Stimulated activated CD8-positive, alpha-beta memory T cell treated with anti-CD3 and anti-CD28 coated beads, Interleukin-15, amount 100 ng/mL, for 1 hour (primary cell): ENCODE results near the gene LRIG1.

Experiments
- DNase-seq: peaks from one replicate; pipeline ENCODE4 v3.0.0-alpha.2; 2020; ENCODE audit warnings: low read depth

Gene LRIG1

DNA sequence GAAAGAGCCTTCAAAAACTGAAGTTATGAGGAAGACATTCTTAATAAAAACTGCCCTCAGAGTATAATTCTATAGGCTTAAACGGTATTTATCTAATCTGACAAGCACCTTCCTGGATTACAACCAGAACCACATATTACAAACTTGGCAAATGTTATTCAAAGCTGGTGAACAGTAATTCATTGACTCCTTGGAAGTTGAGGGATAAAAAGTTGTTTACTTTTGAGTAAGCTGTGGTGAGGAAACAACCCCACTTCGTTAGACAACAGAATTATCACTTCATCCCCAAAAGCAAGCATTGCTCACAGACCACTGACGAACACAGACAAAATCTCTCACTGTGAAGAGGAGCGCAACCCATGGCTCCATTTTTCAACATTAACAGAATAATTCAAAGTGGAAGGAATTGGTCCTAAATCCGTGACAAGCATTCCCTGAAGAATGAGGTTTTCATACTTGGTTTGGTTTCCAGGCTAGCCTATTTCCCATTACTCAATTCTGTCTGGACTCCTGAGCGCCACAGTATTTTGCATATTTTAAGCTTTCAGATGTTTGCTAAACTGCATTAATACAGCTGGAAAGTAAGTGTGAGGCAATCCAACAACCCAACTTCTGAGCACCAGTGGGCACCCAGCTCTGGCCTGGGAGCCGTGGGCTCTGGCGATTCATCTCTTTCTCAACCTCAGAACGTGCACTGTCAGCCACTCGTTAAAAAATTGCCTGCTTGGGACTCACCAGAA is 32.7 kb downstream of the LRIG1 start:
- DNase-seq, result no peak

GRCh38 chr3:66466606-66467270 is 34.1 kb downstream of the LRIG1 start:
- DNase-seq, result no peak

- DNase-seq, result no peak
Observed at GRCh38 chr3:66465587-66465986, 35.2 kb downstream of the LRIG1 start.

DNA sequence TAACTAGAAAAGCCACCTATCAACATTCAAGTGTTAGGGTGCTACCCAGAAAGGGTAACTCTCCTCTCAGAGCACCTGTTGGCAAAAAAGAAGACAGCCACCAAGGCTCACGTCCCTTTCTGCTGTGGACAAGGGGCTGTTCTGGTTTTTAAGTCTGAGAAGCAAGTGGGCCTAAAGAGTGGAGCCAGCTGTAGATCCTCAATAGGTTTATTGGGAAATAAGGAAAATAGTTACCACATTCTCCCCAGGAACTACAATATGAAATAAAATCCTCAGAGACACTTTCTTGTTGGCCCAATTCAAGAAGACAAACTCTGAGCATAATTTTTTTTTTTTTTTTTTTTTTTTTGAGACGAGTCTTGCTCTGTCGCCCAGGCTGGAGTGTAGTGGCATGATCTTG is 35.8 kb downstream of the LRIG1 start:
- no peak for DNase-seq

- no peak for DNase-seq
Observed at GRCh38 chr3:66464512-66464894, 36.3 kb downstream of the LRIG1 start.

DNA sequence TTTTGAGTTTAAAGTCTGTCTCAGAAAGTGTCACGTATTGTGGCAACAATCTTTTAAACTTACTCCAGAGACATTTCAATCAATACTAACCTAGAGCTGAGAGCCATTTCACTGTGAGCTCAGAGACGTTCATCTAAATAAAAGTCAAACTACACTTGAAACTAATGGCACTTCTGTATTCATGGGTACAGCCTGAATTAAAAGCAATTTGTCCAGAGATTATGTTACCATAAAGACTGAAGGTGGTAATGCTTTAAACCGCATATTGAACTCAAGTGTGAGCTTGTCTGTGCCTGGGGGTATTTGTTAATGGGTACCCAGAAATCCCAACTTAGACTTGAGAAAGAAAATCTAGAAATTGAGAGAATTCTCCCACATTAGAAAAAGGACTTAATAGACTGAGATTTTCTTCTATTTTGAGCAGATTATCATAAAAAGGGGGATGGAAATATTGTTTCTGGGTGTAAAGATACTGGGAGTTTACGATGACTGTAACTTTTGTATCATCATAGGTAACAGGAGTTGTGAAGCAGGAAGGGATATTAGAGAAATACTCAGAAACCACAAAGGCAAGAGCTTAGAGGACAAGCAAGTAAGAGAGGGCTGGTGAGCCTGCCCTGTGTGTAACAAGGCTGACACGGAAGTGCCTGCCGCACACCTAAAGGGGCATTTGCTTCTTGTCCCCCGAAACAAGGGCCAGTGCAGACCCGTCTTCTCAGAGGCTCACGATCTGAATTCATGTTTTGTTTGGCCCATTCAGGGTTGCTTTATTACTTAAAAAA is 36.9 kb downstream of the LRIG1 start:
- DNase-seq, result no peak

DNA sequence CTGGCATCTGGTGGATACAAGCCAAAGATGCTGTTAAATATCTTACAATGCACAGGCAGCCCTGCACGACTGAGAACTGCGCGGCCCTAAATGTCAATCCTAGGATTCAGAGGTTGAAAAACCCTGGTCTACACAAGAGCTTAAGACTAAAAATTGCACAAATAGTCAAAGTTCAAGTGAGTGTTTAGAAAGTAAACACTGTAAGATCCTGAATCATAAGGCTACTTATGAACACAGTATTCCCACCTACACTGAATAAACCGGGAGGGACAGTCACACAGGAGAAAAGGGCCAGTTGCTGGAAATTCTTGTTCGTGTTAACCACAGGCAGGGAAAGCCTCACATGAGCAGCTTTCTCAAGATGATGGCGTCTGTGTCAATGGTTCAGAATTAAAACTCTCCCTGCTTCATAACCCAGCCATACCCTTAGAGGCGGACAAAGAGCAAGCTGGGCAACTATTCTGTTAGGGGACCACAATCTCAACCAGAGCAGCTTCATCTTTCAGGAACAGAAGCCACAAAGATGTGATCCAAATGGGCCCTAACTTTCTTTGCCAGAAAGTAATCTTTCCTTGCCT is 37.7 kb downstream of the LRIG1 start:
- DNase-seq, result no peak

GRCh38 chr3:66457252-66457651 is 43.6 kb downstream of the LRIG1 start:
- no peak for DNase-seq

DNA sequence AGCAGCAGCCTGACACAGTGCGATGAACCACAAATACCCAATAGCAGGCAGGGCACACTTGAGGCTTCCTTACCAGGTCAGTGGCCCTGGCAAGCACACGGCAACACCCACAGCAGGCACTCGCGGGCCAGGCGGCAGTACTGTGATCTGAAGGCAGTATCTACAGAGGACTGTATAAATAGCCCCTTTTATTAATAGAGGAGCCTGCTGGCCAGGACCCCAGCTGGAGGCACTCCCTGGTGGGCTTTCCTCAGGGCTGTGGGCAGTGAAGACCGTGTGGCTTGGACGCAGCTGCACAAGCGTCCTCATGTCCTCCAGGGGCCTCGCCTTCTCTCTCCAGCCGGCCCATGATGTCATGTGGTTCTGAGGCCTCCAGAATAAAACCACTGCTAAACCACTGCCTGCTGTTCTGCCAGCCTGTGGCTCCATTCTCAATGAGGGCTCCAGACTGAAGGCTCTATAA is 44.1 kb downstream of the LRIG1 start:
- no peak for DNase-seq

- no peak for DNase-seq
Observed at GRCh38 chr3:66454464-66454859, 46.4 kb downstream of the LRIG1 start.

GRCh38 chr3:66453651-66454463 is 47.0 kb downstream of the LRIG1 start:
- no peak for DNase-seq

GRCh38 chr3:66452303-66453011 is 48.4 kb downstream of the LRIG1 start:
- no peak for DNase-seq

GRCh38 chr3:66451766-66452165 is 49.1 kb downstream of the LRIG1 start:
- DNase-seq, result no peak

DNA sequence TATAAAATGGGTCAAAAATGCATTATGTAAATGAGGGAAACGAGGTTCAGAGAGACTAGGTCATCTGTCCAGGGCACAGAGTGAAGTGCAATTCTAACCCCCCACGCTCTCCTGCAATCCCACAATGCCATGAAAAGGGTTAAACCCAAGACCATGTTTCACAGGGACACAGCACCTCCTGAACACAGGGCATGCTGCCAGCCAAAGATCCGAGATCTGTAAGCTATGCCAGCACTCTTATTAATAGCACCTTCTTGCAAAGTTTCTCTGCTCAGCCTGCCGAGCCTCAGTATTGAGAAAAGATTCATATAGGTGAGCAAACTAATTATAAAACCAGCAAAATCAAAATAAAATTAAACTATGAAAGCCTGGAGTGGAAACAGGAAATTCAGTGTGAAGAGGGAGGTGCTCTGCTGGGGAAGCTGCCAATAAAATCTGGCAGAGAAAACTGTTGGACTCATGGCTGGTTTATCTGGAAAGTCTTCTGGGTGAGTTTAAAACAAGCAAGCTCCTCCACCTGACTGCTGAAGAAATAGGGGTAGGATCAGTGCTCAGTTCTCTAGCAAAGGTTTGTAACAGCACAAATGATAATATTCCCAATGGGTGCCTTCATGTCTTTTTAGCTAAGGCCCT is 50.3 kb downstream of the LRIG1 start:
- no peak for DNase-seq

DNA sequence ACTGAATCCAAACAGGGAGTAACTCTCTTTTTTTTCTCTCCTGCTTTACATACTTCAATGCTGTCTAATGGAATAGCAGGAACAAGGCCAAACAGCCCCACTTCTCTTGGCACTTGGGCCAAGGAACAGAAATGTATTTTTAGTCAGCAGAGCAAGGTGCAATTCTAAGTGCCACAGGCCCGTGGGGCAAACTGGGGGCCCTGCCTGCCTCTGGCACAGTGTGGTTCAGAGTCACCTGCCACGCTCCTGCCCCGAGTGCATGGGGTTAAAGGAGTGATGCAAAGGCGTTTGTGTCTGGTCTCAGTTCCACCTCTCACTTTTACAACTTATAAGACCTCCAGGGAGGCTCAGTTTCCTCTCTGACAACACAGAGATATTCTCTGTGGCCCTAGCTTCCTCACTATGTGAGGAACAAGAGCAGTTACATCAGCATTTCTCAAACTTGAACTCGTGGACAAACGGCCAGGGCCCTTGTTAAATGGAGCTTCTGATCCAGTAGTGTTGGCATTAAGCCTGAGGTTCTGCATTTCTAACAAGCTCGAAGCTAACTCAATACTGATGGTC is 51.3 kb downstream of the LRIG1 start:
- no peak for DNase-seq

GRCh38 chr3:66444146-66444644 is 56.6 kb downstream of the LRIG1 start:
- no peak for DNase-seq

DNA sequence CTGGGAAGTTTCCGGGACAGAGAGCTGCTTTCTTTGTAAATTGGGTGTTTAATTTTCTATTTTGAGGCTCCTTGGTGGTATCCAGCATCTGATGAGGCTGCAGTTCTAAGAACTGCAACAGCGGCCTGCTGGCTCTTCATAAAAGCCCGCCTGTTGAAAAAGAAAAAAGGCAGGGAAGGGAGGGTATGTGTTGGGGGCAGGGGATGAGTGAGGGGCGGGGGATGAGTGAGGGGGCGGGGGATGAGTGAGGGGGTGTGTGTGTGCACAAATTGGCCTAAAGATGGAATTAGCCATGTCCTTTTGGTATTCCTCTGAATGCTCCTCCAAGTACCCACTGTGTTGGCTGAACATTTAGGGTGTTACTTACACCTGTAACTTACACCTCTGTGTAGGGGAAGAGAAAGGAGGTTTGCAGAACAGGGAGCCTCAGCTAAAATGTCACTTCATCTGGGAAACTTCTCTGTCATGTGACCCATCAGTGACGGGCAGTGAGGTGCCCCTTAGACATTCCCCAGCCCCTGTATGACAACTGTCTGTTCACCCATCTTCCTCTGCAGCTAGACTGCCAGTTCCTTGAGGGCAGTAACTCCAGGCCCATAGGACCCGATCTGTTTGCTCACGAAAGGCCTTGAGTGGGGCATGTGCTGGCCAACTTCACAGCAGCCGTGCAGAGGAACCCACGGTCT is 57.6 kb downstream of the LRIG1 start:
- DNase-seq, result no peak

GRCh38 chr3:66442254-66443117 is 58.3 kb downstream of the LRIG1 start:
- no peak for DNase-seq
